OCI-LY7 (cell line): ENCODE data around the gene MRNIP.

ENCODE experiments used
- CTCF ChIP-seq: fragments of 200-600 bp; sonication (generic); conservative IDR thresholded peaks from 2 replicates; pipeline ENCODE4 v1.5.1; 2014; ENCODE audit warnings: mild to moderate bottlenecking, antibody characterized with exemption, low read length, moderate library complexity, mixed read lengths
- EZH2phosphoT487 ChIP-seq: fragments of 200-600 bp; sonication (generic); IDR thresholded peaks from 2 replicates; pipeline ENCODE4 v1.6.1; 2018; ENCODE audit warnings: low read depth, borderline replicate concordance, mild to moderate bottlenecking, mixed run types, antibody characterized with exemption, low read length, moderate library complexity, mixed read lengths

- no peak for TF ChIP-seq CTCF
- TF ChIP-seq EZH2phosphoT487 = no peak
These were observed 22.4 kb upstream of the MRNIP start for GRCh38 chr5:179880848-179881590.
